GM19452 (cell line): ENCODE measurements around the gene CTNND1.
"Not testable (repeated sequence)": the region's sequence is repeated elsewhere in the genome, so short reads cannot be mapped to it uniquely, and the experiment has no call there.

ENCODE experiments used
- ATAC-seq: cut with Tn5 transposase; IDR thresholded peaks from one replicate; pipeline ENCODE4 v1.9.1; 2021; ENCODE audit not compliant: unreplicated experiment

The CTNND1 gene

GRCh38 chr11:57761301-57762234, at the start of gene CTNND1:
Gene CTNND1 (plus strand): TSS chr11:57761802. CDS start chr11:57791479, 29,677 bp downstream.
- peak; percentile 97 for ATAC-seq

- peak; percentile 94 for ATAC-seq
Observed at GRCh38 chr11:57712256-57713150, 49.1 kb upstream of the CTNND1 start, which contains the start of gene TMX2. Gene TMX2 (plus strand): TSS chr11:57712593. CDS start chr11:57712619, 26 bp downstream.

- no peak for ATAC-seq
Observed at GRCh38 chr11:57713835-57714234, 47.8 kb upstream of the CTNND1 start.

- ATAC-seq: not testable (repeated sequence)
Observed at GRCh38 chr11:57716726-57717125, 44.9 kb upstream of the CTNND1 start.

- ATAC-seq: no peak
Observed at GRCh38 chr11:57727185-57727584, 34.4 kb upstream of the CTNND1 start.

GRCh38 chr11:57728829-57729228, 32.8 kb upstream of the CTNND1 start:
- no peak for ATAC-seq

GRCh38 chr11:57729479-57729878, 32.1 kb upstream of the CTNND1 start:
- ATAC-seq: no peak

GRCh38 chr11:57732661-57733060, 28.9 kb upstream of the CTNND1 start:
- ATAC-seq: no peak

GRCh38 chr11:57735619-57736298, 25.8 kb upstream of the CTNND1 start:
- ATAC-seq: no peak

GRCh38 chr11:57741132-57742086, 20.2 kb upstream of the CTNND1 start, which contains the start of gene SELENOH:
Gene SELENOH (plus strand): TSS chr11:57741491. CDS start chr11:57741596, 105 bp downstream.
- peak; percentile 90 for ATAC-seq

GRCh38 chr11:57742087-57742452, 19.5 kb upstream of the CTNND1 start:
- no peak for ATAC-seq

- ATAC-seq: no peak
Observed at GRCh38 chr11:57744357-57744756, 17.2 kb upstream of the CTNND1 start.

GRCh38 chr11:57745206-57745605, 16.4 kb upstream of the CTNND1 start:
- ATAC-seq: no peak

- no peak for ATAC-seq
Observed at GRCh38 chr11:57746920-57747319, 14.7 kb upstream of the CTNND1 start.

- no peak for ATAC-seq
Observed at GRCh38 chr11:57751176-57751575, 10.4 kb upstream of the CTNND1 start.

- ATAC-seq: no peak
Observed at GRCh38 chr11:57751676-57752253, 9.8 kb upstream of the CTNND1 start, which contains the start of gene BTBD18. Gene BTBD18 (minus strand): TSS chr11:57751819. CDS start chr11:57751188, 631 bp downstream.

- no peak for ATAC-seq
Observed at GRCh38 chr11:57752954-57753353, 8.6 kb upstream of the CTNND1 start.

GRCh38 chr11:57758174-57758573, 3.4 kb upstream of the CTNND1 start:
- ATAC-seq: no peak

- ATAC-seq: no peak
Observed at GRCh38 chr11:57762235-57762861, 746 bp downstream of the CTNND1 start.
